GM12892 (cell line): ENCODE measurements around the gene PELI1.

Source experiments
- POLR2A ChIP-seq: IDR thresholded peaks from 2 replicates; pipeline ENCODE4 v1.6.1; 2011; ENCODE audit warnings: low read depth, low read length, control low read depth
- POLR2AphosphoS5 ChIP-seq: IDR thresholded peaks from 2 replicates; pipeline ENCODE4 v1.6.1; 2011; ENCODE audit warnings: low read depth, low read length, control low read depth
- TAF1 ChIP-seq: IDR thresholded peaks from 2 replicates; pipeline ENCODE4 v1.6.1; 2011; ENCODE audit warnings: low read depth, mild to moderate bottlenecking, control low read depth, low read length, borderline replicate concordance

DNA sequence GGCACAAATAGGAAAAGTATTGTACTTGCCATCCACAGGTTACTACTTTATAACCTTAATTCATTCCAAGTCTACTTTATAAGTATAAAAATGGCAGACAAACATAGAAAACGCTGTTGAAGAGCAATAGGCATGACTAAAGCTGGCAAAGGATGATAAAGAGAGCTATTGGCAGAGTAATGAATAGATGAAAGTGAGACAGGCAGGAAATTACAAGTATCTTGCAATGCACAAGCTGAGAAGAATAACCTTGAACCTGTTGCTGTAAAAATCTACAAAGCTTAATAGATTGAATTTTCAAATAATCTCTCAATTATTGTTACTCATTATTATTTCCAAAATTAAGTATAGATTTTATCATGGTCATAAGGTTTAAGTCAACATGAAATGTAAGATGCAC lies 8.8 kb downstream of the PELI1 start:
- TF ChIP-seq POLR2A, result no peak
- no peak for TF ChIP-seq TAF1
- TF ChIP-seq POLR2AphosphoS5, result no peak
